NOMO-1 treated with dmso at 0.1 percent for 144 hours (cell line): ENCODE measurements around the gene ORM1.

Experiments used
- DNase-seq: peaks from one replicate; lab custom pipeline; 2025; ENCODE audit not compliant: unreplicated experiment; lab: John Stamatoyannopoulos, UW

Gene ORM1

DNA sequence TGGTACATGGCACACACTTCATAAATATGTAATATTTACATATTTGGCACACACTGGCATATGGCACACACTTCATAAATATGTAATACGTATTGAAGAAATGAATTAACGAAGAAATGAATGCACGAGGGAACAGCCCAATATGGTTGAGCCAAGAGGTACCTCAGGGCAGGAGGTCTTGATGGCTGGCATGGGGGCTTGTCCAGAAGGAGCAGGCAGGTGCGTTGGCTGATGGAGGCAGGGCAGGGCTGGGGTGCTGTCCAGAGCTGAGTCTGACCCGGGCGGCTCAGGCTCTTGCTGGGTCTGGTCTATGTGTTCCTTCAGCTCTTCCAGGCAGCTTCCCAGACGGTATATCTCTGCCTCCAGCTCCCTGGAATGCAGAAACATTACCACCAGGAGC lies 38.6 kb downstream of the ORM1 start:
- no peak for DNase-seq

DNA sequence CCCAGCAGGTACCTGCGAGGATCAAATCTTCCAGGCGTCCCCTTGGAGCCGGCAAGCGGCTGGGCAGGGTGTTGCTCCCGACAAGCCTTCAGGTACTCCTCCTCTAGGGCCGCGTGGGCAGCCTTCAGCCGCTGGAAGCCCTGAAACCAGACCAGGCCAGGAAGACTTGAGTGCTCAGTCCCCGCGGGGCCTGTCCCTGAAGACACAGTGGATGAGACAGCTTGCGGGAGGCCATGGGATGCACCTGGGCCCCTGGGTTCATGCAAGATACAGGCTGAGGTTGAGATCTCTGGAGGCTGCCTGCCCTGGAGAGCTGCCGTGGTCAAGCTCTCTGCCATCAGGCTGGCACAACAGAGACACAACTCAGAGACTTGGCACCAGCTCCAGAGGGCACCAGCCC lies 39.5 kb downstream of the ORM1 start:
- DNase-seq: no peak

- no peak for DNase-seq
Measured at GRCh38 chr9:114363424-114363823, 40.5 kb downstream of the ORM1 start.

GRCh38 chr9:114364134-114365041 lies 41.5 kb downstream of the ORM1 start:
- DNase-seq: peak; percentile 54

- DNase-seq: no peak
Measured at GRCh38 chr9:114365194-114365593, 42.3 kb downstream of the ORM1 start.

DNA sequence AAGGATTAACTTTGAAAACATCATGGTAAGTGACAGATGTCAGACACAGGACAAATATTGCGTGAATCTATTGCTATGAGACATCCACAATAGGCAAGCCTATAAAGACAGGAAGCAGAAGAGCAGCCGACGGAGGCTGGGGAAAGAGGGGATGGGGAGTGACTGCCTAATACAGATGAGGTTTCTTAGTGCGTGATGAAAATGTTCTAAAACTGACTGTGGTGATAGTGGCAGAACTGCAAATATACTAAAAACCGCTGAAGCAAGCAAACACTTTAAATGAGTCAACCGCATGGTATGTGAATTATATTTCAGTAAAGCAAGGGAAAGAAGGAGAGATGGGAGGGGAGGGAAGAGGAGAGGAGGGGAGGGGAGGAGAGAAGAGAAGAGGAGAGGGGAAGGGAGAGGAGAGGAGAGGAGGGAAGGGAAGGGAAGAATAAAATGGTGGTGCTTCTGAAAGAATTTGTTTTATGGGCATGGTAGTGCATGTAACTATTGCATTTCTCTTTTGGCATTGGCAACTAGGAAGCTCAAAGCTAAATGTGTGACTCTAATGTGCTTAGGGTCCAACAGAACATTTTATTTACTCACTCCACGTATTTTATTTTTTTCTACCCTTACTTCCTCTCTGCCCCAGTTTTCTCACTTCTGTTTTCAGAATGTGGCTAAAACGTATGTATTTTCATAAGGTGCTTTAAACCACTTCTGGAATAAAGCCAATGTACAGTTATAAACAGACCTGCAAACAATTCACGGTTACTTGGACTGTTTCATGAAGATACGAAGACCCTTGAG lies 43.6 kb downstream of the ORM1 start:
- peak; percentile 33 for DNase-seq

GRCh38 chr9:114367366-114367765 lies 44.5 kb downstream of the ORM1 start:
- DNase-seq: no peak

- no peak for DNase-seq
Measured at GRCh38 chr9:114367772-114368569, 45.1 kb downstream of the ORM1 start.

DNA sequence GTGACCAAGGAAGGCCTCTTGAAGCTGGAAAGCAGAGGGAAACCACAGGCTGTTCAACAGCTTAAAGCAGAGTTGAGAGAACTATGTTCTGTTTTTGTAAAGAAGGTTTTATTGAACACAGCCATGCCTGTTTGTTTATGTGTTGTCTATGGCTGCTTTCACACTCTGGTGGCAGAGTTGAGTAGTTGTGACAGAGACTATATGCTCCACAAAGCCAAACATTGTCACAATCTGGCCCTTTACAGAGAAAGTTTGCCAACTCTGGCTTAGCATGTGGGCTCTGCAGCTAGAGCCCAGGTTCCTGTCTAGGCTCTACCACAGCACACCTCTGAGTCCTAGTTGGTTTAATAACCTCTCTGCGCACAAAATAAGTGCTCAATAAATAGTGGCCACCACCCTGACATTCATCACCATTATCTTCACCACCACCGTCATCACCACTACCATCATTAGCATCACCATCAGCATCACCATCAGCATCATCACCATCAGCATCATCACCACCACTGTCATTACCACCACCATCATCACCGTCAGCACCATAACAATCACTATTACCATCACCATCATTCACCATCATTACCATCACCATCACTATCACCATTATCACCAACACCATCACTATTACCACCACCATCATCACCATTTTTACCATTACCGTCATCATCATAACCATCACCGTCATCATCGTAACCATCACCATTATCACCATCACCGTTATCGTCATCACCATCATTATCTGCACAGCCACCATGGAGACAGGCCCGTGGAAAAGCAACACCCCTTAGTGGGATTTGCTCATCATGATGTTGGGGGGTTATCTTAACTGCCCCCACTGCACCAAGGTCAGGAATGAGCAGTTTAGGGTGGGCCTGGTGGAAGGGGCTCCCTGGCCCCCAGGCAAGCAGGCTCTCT lies 46.6 kb downstream of the ORM1 start:
- DNase-seq: no peak

DNA sequence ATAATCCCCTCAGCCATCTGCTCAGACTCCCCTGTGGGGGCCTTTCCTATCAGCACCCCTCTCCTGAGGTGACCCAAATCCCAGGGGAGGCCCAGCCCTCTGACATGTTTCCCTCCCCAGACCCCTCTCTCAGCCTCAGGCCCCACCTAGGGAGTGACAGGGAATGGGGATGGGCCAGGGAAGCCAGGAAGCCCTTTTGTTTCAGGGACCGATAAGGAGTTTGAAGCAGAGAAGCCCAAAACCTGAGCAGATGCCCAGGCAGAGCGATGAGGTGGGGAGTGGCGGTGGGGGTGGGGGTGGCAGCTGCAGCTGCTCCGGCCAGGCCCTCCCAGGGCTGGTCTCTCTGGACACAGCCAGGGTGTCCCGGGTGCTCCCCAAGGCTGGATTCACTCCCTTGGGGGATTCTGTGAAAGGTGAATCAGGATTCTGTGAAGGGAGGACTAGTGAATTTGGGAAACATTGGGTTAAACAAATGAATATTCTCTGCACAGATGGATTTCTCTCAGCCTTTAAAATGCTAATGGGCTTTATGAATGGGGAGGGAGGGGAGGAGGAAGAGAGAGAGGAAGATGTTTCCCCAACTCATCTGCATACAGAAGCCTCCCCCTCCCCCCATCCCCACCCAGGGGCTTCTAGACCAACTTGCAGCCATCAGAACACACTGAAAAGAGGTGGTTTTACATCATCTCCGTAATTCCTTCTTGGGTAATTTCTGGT lies 47.5 kb downstream of the ORM1 start:
- no peak for DNase-seq

DNA sequence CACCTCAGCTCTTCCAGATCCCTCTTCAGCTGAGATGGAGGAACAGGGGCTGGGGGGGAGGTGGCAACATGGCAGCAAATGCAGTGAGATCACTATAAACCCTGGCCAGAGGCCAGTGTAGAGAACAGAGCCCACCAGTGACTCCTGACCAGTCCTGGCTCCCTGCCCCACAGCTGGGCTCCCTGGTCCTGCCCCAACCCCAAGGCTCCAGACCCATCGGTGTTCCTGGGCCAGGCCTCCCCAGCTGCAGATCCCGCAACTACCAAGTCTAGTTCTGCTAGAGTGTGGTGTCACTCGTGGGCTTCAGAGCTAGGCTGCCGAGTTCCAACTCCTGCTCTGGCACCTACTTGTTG lies 48.0 kb downstream of the ORM1 start:
- DNase-seq: no peak

- DNase-seq: no peak
Measured at GRCh38 chr9:114371343-114371944, 48.5 kb downstream of the ORM1 start.

GRCh38 chr9:114371973-114372917 lies 49.3 kb downstream of the ORM1 start:
- DNase-seq: peak; percentile 30

DNA sequence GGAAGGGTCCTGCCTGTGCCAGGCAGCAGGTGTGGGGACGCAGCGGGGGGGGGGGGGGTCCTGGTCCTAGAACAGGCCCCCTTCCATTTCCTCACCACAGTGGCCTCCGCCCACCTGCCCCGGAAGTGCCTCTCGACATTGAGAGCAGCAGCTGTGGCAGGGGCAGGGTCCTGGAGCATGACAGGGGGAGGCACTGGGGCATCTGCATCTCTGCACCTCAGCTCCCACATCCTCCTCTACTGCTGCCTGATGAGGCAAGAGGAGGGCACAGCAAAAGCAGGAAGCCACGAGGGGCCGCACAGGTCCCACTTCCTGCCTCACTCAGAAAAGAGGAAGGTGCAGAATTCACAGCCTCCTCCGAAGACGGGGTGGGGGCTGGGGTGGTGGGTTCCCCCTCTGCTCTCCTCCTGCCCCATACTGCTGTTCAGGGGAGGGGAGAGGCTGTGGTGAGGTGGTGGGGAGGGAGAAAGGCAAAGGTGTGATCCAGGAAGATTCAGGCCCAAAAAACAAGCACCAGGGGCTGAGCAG lies 50.1 kb downstream of the ORM1 start:
- peak; percentile 94 for DNase-seq

- DNase-seq: no peak
Measured at GRCh38 chr9:114373960-114374730, 51.2 kb downstream of the ORM1 start.

DNA sequence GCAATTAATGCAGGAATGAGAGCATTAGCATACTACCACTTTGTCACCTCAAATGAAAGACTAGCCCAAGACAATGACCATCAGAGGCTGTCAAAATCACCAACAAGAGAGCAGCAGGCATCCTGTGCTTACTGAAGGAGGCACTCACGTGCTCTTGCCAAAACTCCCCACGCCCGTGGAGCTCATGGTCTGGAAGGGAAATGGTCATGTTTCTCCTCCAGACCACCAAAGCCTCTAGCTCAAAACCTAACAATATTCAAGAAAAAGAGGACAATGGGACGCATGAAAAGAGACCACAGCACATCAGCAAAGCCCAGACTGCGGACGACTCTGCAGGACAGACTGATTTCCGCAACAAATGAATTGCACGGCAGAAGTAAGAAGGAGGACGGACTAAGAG lies 52.0 kb downstream of the ORM1 start:
- DNase-seq: no peak
